Activated T-cell treated with anti-CD3 and anti-CD28 coated beads for 1 hour (primary cell): Measurements from ENCODE around the gene CFAP46.
"Not testable (repeated sequence)": the region's sequence is repeated elsewhere in the genome, so short reads cannot be mapped to it uniquely, and the experiment has no call there.

Experiments
- DNase-seq: peaks from one replicate; pipeline ENCODE4 v3.0.0-alpha.2; 2020; ENCODE audit warnings: low read depth

The CFAP46 gene

GRCh38 chr10:132912713-132913558 lies 29.4 kb downstream of the CFAP46 start:
- no peak for DNase-seq

- DNase-seq, result no peak
Observed at GRCh38 chr10:132912225-132912712, 30.1 kb downstream of the CFAP46 start.

DNA sequence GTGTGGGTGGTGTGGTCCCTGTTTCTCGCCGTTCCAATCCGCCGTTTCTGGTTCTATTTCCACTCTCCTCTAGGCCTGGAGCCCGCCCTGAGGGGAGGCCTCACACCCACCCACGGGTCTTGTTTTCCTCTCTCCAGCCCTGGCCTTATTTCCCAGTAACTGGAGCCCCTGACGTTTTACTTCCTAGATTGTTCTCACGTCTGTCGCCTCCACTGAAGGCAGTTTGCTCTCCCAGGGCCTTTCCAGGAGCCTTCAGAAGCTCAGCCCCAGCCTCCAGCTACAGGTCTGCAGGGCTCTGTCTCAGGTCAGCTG lies 30.6 kb downstream of the CFAP46 start:
- DNase-seq, result no peak

DNA sequence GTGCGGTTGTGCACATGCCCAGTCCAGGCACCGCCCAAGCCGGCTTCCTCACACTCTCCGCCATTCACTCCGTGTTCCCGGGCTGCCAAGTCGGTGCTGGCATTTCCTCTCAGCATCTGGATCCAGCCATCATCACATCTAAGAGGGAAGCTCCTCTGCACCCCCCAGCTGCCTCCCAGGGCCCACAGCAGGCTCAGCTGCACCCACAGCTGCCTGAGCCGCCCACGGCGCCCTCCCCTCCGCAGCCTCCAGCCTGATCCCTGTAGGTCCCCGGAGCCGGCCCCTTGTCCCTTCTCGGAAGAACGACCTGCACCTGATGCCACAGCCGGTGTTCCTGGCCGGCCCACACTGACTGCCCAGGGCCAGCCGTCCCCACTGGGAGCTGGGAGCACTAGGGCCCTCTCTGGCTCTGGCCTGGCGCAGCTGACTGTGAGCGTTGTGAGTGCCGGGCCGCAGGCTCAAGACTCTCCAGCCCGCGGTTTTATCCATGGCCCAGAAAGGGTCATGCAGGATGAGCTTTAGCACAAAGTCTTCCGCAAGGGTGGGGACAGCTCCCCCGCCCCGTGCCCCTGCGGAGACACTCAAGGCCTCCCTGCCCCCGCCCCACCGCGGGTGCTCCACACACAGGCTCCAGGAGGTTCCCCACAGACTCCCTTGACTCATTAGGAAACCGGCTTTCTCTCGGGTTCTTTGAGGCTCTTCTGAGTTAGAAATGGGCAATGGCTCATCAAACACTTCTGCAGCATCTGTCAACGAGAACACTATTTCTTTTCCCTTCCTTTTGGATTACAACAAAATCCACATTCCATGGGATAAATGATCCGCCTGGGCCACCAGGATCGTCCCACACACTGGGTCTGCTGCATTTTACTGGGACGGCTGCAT lies 31.2 kb downstream of the CFAP46 start:
- no peak for DNase-seq

GRCh38 chr10:132910186-132910880 lies 32.0 kb downstream of the CFAP46 start:
- no peak for DNase-seq

DNA sequence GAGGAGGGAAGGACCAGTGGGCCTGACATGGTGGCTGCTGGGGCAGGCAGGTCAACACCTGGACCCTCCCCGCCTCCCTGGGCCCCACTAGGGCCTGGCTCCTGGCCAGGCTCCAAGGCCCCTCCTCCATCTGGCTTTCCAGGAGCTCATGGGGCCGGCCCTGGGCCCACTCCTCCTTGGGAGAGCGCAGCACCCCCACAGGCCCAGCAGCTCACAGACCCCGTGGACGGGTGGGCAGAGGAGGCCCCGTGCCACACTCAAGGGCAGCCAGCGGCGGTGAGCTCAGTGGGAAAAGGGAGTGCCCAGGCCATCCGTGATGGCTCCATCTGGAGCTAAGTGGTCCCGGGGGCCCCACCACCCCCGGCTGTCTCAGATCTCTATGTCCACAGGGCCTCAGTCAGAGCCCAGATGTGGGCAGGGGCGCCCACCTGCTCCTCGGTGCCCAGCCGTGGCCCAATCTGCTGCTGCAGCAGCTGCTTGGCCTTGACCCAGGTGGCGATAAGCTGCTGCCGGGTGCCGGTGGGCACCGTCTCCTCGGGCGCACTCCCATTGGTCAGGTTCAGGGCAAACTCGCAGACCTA lies 32.8 kb downstream of the CFAP46 start:
- no peak for DNase-seq

GRCh38 chr10:132908621-132909295 lies 33.6 kb downstream of the CFAP46 start:
- no peak for DNase-seq

DNA sequence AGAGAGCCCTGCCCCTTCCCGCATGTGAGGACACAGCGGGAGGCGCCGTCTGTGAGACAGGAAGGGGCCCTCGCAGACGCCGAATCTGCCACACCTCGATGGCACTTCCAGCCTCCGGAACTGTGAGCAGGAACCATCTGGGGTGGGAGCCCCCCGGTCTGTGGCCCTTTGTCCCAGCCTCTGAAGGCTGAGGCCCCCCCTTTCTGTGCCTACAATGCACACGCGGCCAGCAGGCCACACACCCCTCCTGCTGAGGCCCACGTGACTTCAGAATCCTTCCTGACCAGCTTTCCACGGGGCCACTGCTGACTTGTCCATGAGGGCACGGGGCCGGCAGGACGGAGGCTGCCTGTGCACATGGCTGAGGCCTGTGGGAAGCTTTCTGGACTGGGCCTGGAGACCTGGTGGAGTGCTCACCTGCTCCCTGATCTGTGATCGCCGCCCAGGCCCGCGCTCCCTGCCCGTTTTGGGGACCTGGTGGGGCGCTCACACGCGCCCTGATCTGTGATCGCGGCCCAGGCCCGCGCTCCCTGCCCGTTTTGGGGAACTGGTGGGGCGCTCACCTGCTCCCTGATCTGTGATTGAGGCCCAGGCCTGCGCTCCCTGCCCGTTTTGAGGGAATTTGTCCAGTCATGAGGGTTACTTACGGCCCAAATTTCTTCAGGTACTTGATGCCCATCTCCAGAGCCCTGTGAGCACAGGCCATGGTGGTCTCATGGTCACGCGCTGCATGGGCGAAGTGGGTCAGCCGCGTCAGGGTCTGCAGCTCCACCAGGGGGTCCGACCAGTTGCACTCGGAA lies 34.3 kb downstream of the CFAP46 start:
- DNase-seq, result no peak

DNA sequence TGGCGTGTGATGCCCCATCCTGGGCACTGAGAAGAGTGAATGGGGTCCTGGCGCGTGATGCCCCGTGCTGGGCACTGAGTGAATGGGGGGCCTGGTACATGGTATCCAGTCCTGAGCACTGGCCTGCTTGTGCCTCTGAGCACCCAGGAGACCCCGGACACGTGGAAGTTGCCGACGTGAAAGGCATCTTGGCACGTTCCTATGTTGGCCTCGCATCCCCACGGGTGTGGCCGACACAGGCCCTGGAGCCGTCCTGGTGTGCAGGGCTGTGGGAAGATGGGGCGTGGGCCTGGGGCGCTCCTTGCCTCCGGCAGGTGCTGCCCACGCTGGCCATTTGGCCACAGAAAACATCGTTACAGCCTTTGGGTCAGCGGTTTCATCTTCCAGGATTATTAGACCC lies 35.5 kb downstream of the CFAP46 start:
- DNase-seq, result no peak

DNA sequence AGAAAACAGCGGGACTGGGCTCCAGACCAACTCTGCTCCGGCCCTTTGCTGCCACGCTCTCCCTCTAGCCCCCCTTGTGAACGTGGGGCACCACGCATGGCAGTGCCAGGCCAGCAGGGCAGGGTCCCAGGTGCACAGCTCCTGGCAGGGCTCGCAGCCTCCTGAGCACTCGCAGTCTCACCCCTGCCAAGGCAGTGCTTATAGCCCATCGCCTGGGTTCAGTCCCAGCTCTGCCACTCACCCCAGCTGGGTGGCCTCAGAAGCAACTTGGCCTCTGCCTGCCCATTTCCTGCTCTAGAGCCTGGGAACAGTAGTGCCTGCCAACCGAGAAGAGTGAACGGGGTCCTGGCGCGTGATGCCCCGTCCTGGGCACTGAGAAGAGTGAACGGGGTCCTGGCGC lies 36.3 kb downstream of the CFAP46 start:
- no peak for DNase-seq

GRCh38 chr10:132905661-132906060 lies 36.7 kb downstream of the CFAP46 start:
- DNase-seq, result no peak

DNA sequence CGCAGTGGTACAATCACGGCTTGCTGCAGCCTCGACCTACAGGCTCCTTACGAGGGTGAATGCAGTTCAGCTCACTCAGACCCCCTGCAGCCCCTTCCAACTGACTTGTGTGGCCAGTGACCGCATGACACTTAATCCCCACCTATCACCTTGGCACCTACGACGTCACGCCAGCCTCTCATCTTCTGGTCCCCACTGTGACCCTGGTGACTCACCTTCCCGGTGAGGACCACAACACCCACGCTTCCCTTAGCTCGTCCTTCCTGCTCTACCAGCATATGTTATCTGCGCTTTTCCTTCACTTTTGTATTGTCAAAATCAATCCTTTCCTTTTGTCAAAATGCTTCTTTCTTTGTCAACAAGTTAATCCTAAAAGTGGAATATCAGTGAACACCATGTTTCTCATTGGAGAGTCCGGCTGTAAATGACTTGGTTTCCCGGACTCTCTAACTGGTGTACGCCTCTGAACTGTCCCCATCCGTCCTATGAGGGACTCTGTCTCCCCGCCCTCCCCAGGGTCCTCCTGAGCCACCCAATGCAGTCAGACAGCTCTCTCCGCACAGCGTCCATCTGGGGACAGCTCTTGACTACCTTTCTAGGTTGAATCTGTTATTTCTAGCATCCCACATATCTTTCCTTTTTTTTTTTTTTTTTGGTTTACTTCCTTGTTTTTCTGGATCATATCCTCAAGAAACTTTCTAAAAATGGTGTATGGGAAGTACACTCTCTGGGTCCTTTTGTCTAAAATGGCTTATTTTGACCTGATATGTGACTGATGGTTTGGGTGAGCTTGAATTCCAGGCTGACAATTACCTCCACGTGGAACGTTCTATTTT lies 37.3 kb downstream of the CFAP46 start:
- no peak for DNase-seq

DNA sequence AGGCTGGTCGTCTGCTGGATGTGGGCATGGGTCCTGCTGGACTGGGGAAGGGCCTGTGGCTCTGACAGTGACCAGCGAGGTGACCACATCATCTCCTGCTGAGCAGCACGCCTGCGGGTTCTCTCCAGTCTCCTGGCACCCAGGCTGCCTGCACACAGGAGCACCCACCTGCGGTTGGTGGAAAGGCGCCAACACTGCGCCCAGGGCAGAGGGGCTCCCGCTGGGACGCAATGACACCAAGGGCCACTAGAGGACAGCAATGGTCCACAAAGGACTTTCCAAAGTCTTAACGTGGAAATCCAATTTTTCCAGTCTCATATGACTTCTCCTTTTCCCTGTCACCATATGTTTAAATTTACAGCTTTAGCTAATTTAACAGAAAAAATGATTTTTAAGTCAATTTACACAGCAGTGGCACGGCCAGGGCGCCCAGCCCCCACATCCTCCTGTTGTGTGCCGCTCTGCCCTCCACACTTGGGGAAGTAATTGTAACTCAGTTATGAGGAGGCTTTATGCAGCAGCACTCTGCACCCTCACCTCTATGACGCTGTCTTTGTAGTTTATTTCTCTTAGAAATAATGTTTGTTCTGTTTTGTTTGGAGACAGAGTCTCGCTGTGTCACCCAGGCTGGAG lies 38.1 kb downstream of the CFAP46 start:
- DNase-seq, result no peak

- DNase-seq, result not testable (repeated sequence)
Observed at GRCh38 chr10:132902656-132903575, 39.5 kb downstream of the CFAP46 start.

DNA sequence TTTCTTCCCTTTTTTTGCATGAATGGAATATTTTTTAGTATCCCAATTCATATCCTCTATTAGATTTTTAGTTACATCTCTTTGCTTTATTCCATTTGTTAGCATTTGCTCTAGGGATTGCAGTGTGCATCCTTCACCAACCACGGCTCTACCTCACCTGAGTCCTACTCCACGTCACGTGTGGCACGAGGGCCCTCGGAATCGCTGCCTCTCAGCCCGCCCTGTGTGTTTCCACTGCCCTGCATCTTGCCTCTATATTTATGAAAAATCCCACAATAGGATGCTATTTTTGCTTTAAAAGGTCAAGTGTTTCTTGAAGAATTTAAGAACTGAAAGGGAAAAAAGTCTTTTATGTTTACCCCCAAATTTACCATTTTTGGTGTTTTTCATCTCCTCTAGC lies 41.0 kb downstream of the CFAP46 start:
- DNase-seq, result no peak

GRCh38 chr10:132900211-132900756 lies 42.1 kb downstream of the CFAP46 start:
- DNase-seq, result no peak

- DNase-seq, result no peak
Observed at GRCh38 chr10:132899751-132900065, 42.7 kb downstream of the CFAP46 start.
